H1 (cell line): ENCODE measurements around the gene CPNE5. TPM values are rescaled to one million over a fixed set of nuclear protein-coding genes. Genes with fewer than 3 reads are reported as not detected.

Experiments
- CTCF ChIA-PET: fragments of 300-600 bp; sonication (Branson Sonifier 250); formaldehyde crosslinking; loops from one replicate; lab custom pipeline; 2021; ENCODE audit not compliant: partially characterized antibody; lab: Charles Lee
- POLR2A ChIA-PET: fragments of 300-600 bp; sonication (Branson Sonifier 250); formaldehyde crosslinking; loops from one replicate; lab custom pipeline; 2021; ENCODE audit warnings: inconsistent platforms; ENCODE audit not compliant: partially characterized antibody; lab: Charles Lee
- DNase-seq, 2 experiments: peaks; one replicate each; pipeline versions ENCODE4 v3.0.0 to v3.0.0-alpha.2; 2010 to 2022; ENCODE audit warnings: low spot score in 2 of 2, low read depth in 1 of 2, mixed read lengths in 1 of 2
- FAIRE-seq: peaks from 2 replicates; lab custom pipeline; 2011; peaks lifted over from hg19 to GRCh38; lab: Jason Lieb, UNC
- H2AFZ ChIP-seq: 2 replicates; pipeline ENCODE4 v1.8.1; 2012; ENCODE audit warnings: low read length, inconsistent platforms
- H2AK5ac ChIP-seq: 2 replicates; pipeline ENCODE4 v1.6.1; 2013; ENCODE audit warnings: low read depth, low read length
- H2BK120ac ChIP-seq: replicated peaks from 2 replicates; pipeline ENCODE3; 2013; ENCODE audit warnings: low read depth, low read length, inconsistent platforms
- H2BK12ac ChIP-seq: 2 replicates; pipeline ENCODE4 v1.6.1; 2013; ENCODE audit warnings: low read depth, low read length
- H2BK15ac ChIP-seq: 2 replicates; pipeline ENCODE4 v1.6.1; 2013; ENCODE audit warnings: low read length
- H2BK20ac ChIP-seq: 2 replicates; pipeline ENCODE4 v1.6.1; 2013; ENCODE audit warnings: low read length
- H2BK5ac ChIP-seq: 2 replicates; pipeline ENCODE4 v1.6.1; 2013; ENCODE audit warnings: low read depth, low read length
- H3K14ac ChIP-seq: 2 replicates; pipeline ENCODE4 v1.6.1; 2013; ENCODE audit warnings: inconsistent platforms; ENCODE audit not compliant: insufficient read length
- H3K18ac ChIP-seq: 2 replicates; pipeline ENCODE4 v1.6.1; 2013; ENCODE audit warnings: low read length; ENCODE audit errors: extremely low read depth
- H3K23ac ChIP-seq: 2 replicates; pipeline ENCODE4 v1.6.1; 2013; ENCODE audit warnings: inconsistent platforms; ENCODE audit not compliant: insufficient read length
- H3K23me2 ChIP-seq: 2 replicates; pipeline ENCODE4 v1.6.1; 2013; ENCODE audit warnings: low read depth, low read length
- H3K27ac ChIP-seq: 2 replicates; pipeline ENCODE4 v1.6.1; 2011; ENCODE audit warnings: low read depth, low read length, inconsistent platforms
- H3K27me3 ChIP-seq, 4 experiments: replicated peaks in 1 of 4; 1 replicate in 1 of 4; 2 replicates in 3 of 4; pipeline versions ENCODE4 v1.6.1 to v1.8.1; 2011 to 2013; ENCODE audit warnings: low read length in 3 of 4, mild to moderate bottlenecking in 3 of 4, inconsistent platforms in 2 of 4, mixed read lengths in 2 of 4, moderate library complexity in 1 of 4; ENCODE audit not compliant: control insufficient read depth in 3 of 4, insufficient read depth in 3 of 4; ENCODE audit errors: extremely low read depth in 1 of 4
- H3K36me3 ChIP-seq, 4 experiments: 2 replicates each; pipeline versions ENCODE4 v1.6.1 to v1.8.1; 2011 to 2013; ENCODE audit warnings: mild to moderate bottlenecking in 4 of 4, low read length in 3 of 4, moderate library complexity in 2 of 4, control low read depth in 1 of 4, inconsistent platforms in 1 of 4; ENCODE audit not compliant: insufficient read depth in 4 of 4, control insufficient read depth in 2 of 4
- H3K4ac ChIP-seq: replicated peaks from 2 replicates; pipeline ENCODE3; 2013; ENCODE audit warnings: low read length, low read depth, mixed read lengths, inconsistent platforms; ENCODE audit not compliant: insufficient read length
- H3K4me1 ChIP-seq, 4 experiments: replicated peaks in 1 of 4; 1 replicate in 1 of 4; 2 replicates in 3 of 4; pipeline versions ENCODE4 v1.6.1 to v1.8.1; 2011 to 2013; ENCODE audit warnings: low read length in 3 of 4, inconsistent platforms in 2 of 4, mixed read lengths in 1 of 4; ENCODE audit not compliant: insufficient read depth in 4 of 4, control insufficient read depth in 3 of 4
- H3K4me2 ChIP-seq, 2 experiments: 2 replicates each; pipeline versions ENCODE4 v1.6.1 to v1.8.1; 2011 to 2013; ENCODE audit warnings: low read depth in 2 of 2, low read length in 2 of 2, control low read depth in 1 of 2, inconsistent platforms in 1 of 2, mild to moderate bottlenecking in 1 of 2; ENCODE audit not compliant: insufficient read depth in 1 of 2
- H3K4me3 ChIP-seq, 4 experiments: fragments of 200-600, 300-600 bp in 1 of 4; sonication (generic), shearing (Covaris generic), sonication (Bioruptor Twin) in 1 of 4; 2 replicates each; pipeline versions ENCODE4 v1.5.1 to v1.8.1; 2011 to 2016; ENCODE audit warnings: low read length in 4 of 4, low read depth in 3 of 4, control low read depth in 2 of 4, inconsistent platforms in 2 of 4, mild to moderate bottlenecking in 2 of 4, mixed read lengths in 1 of 4, moderate library complexity in 1 of 4; ENCODE audit not compliant: insufficient read depth in 2 of 4; ENCODE audit errors: extremely low read depth in 1 of 4
- H3K56ac ChIP-seq: replicated peaks from 2 replicates; pipeline ENCODE3; 2013; ENCODE audit warnings: low read depth, mild to moderate bottlenecking, mixed read lengths, low read length, inconsistent platforms; ENCODE audit not compliant: insufficient read length
- H3K79me1 ChIP-seq: 2 replicates; pipeline ENCODE4 v1.6.1; 2013; ENCODE audit warnings: low read depth, low read length, control low read depth
- H3K79me2 ChIP-seq, 2 experiments: 2 replicates each; pipeline versions ENCODE4 v1.6.1 to v1.8.1; 2012 to 2013; ENCODE audit warnings: low read length in 2 of 2, mild to moderate bottlenecking in 2 of 2, inconsistent platforms in 1 of 2; ENCODE audit not compliant: insufficient read depth in 2 of 2, control insufficient read depth in 1 of 2
- H3K9ac ChIP-seq, 4 experiments: replicated peaks in 1 of 4; 1 replicate in 1 of 4; 2 replicates in 3 of 4; pipeline versions ENCODE4 v1.6.1 to v1.8.1; 2011 to 2013; ENCODE audit warnings: low read depth in 3 of 4, low read length in 3 of 4, control low read depth in 2 of 4, mild to moderate bottlenecking in 2 of 4, moderate library complexity in 2 of 4, inconsistent platforms in 1 of 4; ENCODE audit errors: extremely low read depth in 1 of 4
- H3K9me3 ChIP-seq, 2 experiments: 2 replicates each; pipeline versions ENCODE4 v1.6.1 to v1.8.1; 2012 to 2013; ENCODE audit warnings: mild to moderate bottlenecking in 2 of 2, moderate library complexity in 2 of 2, control low read depth in 1 of 2, inconsistent platforms in 1 of 2, low read depth in 1 of 2, low read length in 1 of 2, mixed read lengths in 1 of 2; ENCODE audit not compliant: insufficient read depth in 2 of 2
- H4K20me1 ChIP-seq, 2 experiments: replicated peaks in 1 of 2; 2 replicates each; pipeline versions ENCODE3 to v1.8.1; 2011 to 2013; ENCODE audit warnings: inconsistent platforms in 2 of 2, low read length in 2 of 2, mild to moderate bottlenecking in 1 of 2; ENCODE audit not compliant: insufficient read depth in 2 of 2, control insufficient read depth in 1 of 2
- H4K5ac ChIP-seq: 2 replicates; pipeline ENCODE4 v1.6.1; 2013; ENCODE audit warnings: low read length, low read depth, mixed read lengths, inconsistent platforms; ENCODE audit not compliant: insufficient read length
- H4K8ac ChIP-seq: 2 replicates; pipeline ENCODE4 v1.8.0; 2013; ENCODE audit warnings: mild to moderate bottlenecking, moderate library complexity, low read length, inconsistent platforms; ENCODE audit not compliant: insufficient read depth; ENCODE audit errors: extremely low read depth
- H4K91ac ChIP-seq: replicated peaks from 2 replicates; pipeline ENCODE3; 2013; ENCODE audit warnings: low read length, mixed read lengths, inconsistent platforms; ENCODE audit not compliant: insufficient read length
- GABPA ChIP-seq: IDR thresholded peaks from 2 replicates; pipeline ENCODE4 v1.6.1; 2011; ENCODE audit warnings: mild to moderate bottlenecking, low read length, moderate library complexity, borderline replicate concordance; ENCODE audit not compliant: insufficient read depth
- POLR2AphosphoS5 ChIP-seq: IDR thresholded peaks from 2 replicates; pipeline ENCODE4 v1.6.1; 2011; ENCODE audit warnings: low read depth, low read length
- POU5F1 ChIP-seq: IDR thresholded peaks from 2 replicates; pipeline ENCODE4 v1.6.1; 2011; ENCODE audit warnings: low read depth, mild to moderate bottlenecking, low read length, moderate library complexity
- TAF7 ChIP-seq: optimal IDR thresholded peaks from 2 replicates; pipeline ENCODE3; 2011; ENCODE audit warnings: low read depth, mild to moderate bottlenecking, inconsistent platforms, low read length, moderate library complexity, borderline replicate concordance
- TCF12 ChIP-seq: IDR thresholded peaks from 2 replicates; pipeline ENCODE4 v1.6.1; 2011; ENCODE audit warnings: low read depth, mild to moderate bottlenecking, low read length
- USF2 ChIP-seq: IDR thresholded peaks from 2 replicates; pipeline ENCODE4 v1.6.1; 2011; ENCODE audit warnings: low read length, improper control_type of control experiment
- WGBS, 2 experiments: shearing (Covaris generic) in 1 of 2; methylation state at CpG; one replicate each; pipeline versions ENCODE4 v1.1.6 to v1.1.7; 2013 to 2015; ENCODE audit warnings: low lambda C conversion rate in 2 of 2, mixed read lengths in 2 of 2, inconsistent platforms in 1 of 2, low coverage in 1 of 2, missing lambda C conversion rate in 1 of 2; ENCODE audit not compliant: insufficient replicate concordance in 2 of 2, insufficient coverage in 1 of 2, insufficient read length in 1 of 2; ENCODE audit errors: extremely low coverage in 1 of 2, missing lambda C conversion rate in 1 of 2; 5-methylcytosine and 5-hydroxymethylcytosine counted together
- polyA plus RNA-seq, 7 experiments: library from polyadenylated mRNA; depleted of rRNA in 3 of 7; stranded (reverse) in 5 of 7; unstranded in 2 of 7; fragments of >200 nt in 5 of 7; fragments of 200-250 nt in 2 of 7; gene quantifications; 1 replicate in 5 of 7; 2 replicates in 1 of 7; 4 replicates in 1 of 7; pipeline versions ENCODE4 v1.2.1 to v1.2.3, GENCODE V29; 2011 to 2013; ENCODE audit warnings: missing spikeins in 2 of 7, mixed read lengths in 2 of 7
- total RNA-seq: library from RNA; stranded (reverse); fragmentation: NEBNext Ultra II Directional; extraction: Animal tissue kit (Norgen Biotek cat#: 25700); gene quantifications from 2 replicates; pipeline ENCODE4 v1.2.1, GENCODE V29; 2021
- TF ChIP-seq, protein P1 (sequence below): IDR thresholded peaks from 2 replicates; pipeline ENCODE4 v1.6.1; 2012; ENCODE audit warnings: inconsistent platforms

CPNE5 gene
- total and polyA plus RNA-seq, 2 of the 8 experiments (the other 6 are each of a cell fraction or from before 2014, with no cell fraction given) = 0.88 to 1.8 TPM

- no peak for DNase-seq
Observed at GRCh38 chr6:36742146-36742545, 97.1 kb downstream of the CPNE5 start.

More at GRCh38 chr6:36742146-36742545, 97.1 kb downstream of the CPNE5 start:
- WGBS, 2 experiments = 90% methylated on average over 16 of the region's 19 CpGs; no CpG with 5 or more reads in 1 of the 2 experiments
- H2BK15ac ChIP-seq = no peak overlapping the region
- no peak overlapping the region for H2BK120ac ChIP-seq
- H3K27me3 ChIP-seq = no peaks in the 10 kb centered on the region; a peak in 1 of 7 replicates
- no peak overlapping the region for H4K8ac ChIP-seq
- no peak overlapping the region for H4K5ac ChIP-seq
- H3K79me2 ChIP-seq = no peaks in the 10 kb centered on the region
- no peak for TF ChIP-seq GABPA
- TF ChIP-seq POLR2AphosphoS5 = no peak
- no peak for TF ChIP-seq TCF12
- no peak for TF ChIP-seq USF2
- no peak for TF ChIP-seq TAF7
- TF ChIP-seq POU5F1 = no peak
- TF ChIP-seq, protein P1, sequence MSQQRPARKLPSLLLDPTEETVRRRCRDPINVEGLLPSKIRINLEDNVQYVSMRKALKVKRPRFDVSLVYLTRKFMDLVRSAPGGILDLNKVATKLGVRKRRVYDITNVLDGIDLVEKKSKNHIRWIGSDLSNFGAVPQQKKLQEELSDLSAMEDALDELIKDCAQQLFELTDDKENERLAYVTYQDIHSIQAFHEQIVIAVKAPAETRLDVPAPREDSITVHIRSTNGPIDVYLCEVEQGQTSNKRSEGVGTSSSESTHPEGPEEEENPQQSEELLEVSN = no peak
- TF ChIP-seq, all 59 proteins: peak for 0
- H2BK20ac ChIP-seq = no peak overlapping the region
- H3K79me1 ChIP-seq = no peaks in the 10 kb centered on the region
- ChIA-PET CTCF (no interaction called here), POLR2A (no interaction called here)
- no peak overlapping the region for H3K23ac ChIP-seq
- no peaks in the 10 kb centered on the region for H3K36me3 ChIP-seq
- H2AK5ac ChIP-seq = no peak overlapping the region
- no peaks in the 10 kb centered on the region for H3K9me3 ChIP-seq
- H3K14ac ChIP-seq = no peak overlapping the region
- no peak for FAIRE-seq
- no peak overlapping the region for H2BK5ac ChIP-seq
- no peak overlapping the region for H3K18ac ChIP-seq
- no peak overlapping the region for H3K27ac ChIP-seq
- H3K56ac ChIP-seq = no peak overlapping the region
- H2AFZ ChIP-seq = no peak overlapping the region
- no peak overlapping the region for H3K9ac ChIP-seq
- H3K4me1 ChIP-seq = no peaks in the 10 kb centered on the region; a peak in 1 of 7 replicates
- no peak overlapping the region for H2BK12ac ChIP-seq
- H3K23me2 ChIP-seq = no peaks in the 10 kb centered on the region
- no peak overlapping the region for H4K91ac ChIP-seq
- H3K4me3 ChIP-seq = no peak overlapping the region
- no peak overlapping the region for H3K4me2 ChIP-seq
- no peaks in the 10 kb centered on the region for H4K20me1 ChIP-seq
- no peak overlapping the region for H3K4ac ChIP-seq
